GM12878 (cell line): ENCODE results near the gene SUGP2. TPM values are rescaled to one million over a fixed set of nuclear protein-coding genes. Genes with fewer than 3 reads are reported as not detected.

Experiments
- ATAC-seq: fragments of 200-7000 bp; cut with Tn5 transposase; 3 replicates; pipeline ENCODE4 v1.9.1; 2020; ENCODE audit warnings: mild to moderate bottlenecking, moderate library complexity
- BruUV-seq: library from RNA; stranded (reverse); fragments of 400-500 nt; replicated peaks from 2 replicates; lab custom pipeline; 2021; lab: Mats Ljungman, UMichigan
- CTCF ChIA-PET: fragments of 300-600 bp; sonication (Branson Sonifier 250); formaldehyde crosslinking; extraction: SDS; loops from one replicate; lab custom pipeline; 2021; ENCODE audit warnings: inconsistent platforms; lab: Yijun Ruan, JAX
- POLR2A ChIA-PET: fragments of 350-600 bp; formaldehyde crosslinking; extraction: SDS; loops from one replicate; lab custom pipeline; 2021; ENCODE audit warnings: inconsistent platforms; lab: Charles Lee
- RAD21 ChIA-PET: fragments of 300-600 bp; sonication (Branson Sonifier 250); formaldehyde crosslinking; loops from one replicate; lab custom pipeline; 2023; ENCODE audit warnings: antibody characterized with exemption; ENCODE audit not compliant: unreplicated experiment; lab: Charles Lee
- SMC1A ChIA-PET: fragments of 300-600 bp; sonication (Branson Sonifier 250); formaldehyde crosslinking; loops from one replicate; lab custom pipeline; 2023; ENCODE audit not compliant: unreplicated experiment, uncharacterized antibody; lab: Charles Lee
- DNase-seq: peaks from one replicate; pipeline ENCODE4 v3.0.0-alpha.2; 2011; ENCODE audit warnings: low read depth, low spot score
- FAIRE-seq: peaks from 3 replicates; lab custom pipeline; 2011; peaks lifted over from hg19 to GRCh38; lab: Jason Lieb, UNC
- H2AFZ ChIP-seq: 2 replicates; pipeline ENCODE4 v1.6.0; 2011; ENCODE audit warnings: low read depth, low read length, control low read depth; ENCODE audit not compliant: control insufficient read depth
- H3K27ac ChIP-seq: 2 replicates; pipeline ENCODE4 v1.5.1; 2011; ENCODE audit warnings: control low read depth; ENCODE audit not compliant: control insufficient read depth, insufficient read depth
- H3K27me3 ChIP-seq, 2 experiments: replicated peaks in 1 of 2; 2 replicates each; pipeline versions ENCODE4 v1.6.0 to v1.6.1; 2011; ENCODE audit warnings: low read length in 1 of 2; ENCODE audit not compliant: control insufficient read depth in 2 of 2, insufficient read depth in 2 of 2
- H3K36me3 ChIP-seq, 2 experiments: 2 replicates each; pipeline ENCODE4 v1.5.1; 2011; ENCODE audit warnings: low read length in 1 of 2; ENCODE audit not compliant: control insufficient read depth in 2 of 2, insufficient read depth in 2 of 2
- H3K4me1 ChIP-seq: 2 replicates; pipeline ENCODE4 v1.6.1; 2011; ENCODE audit warnings: mild to moderate bottlenecking, low read length, moderate library complexity, mixed read lengths; ENCODE audit not compliant: control insufficient read depth, insufficient read depth
- H3K4me2 ChIP-seq: 2 replicates; pipeline ENCODE4 v1.6.0; 2011; ENCODE audit warnings: control low read depth; ENCODE audit not compliant: control insufficient read depth, insufficient read depth
- H3K4me3 ChIP-seq: fragments of 200-600 bp; sonication (generic); 2 replicates; pipeline ENCODE4 v1.5.1; 2016
- H3K79me2 ChIP-seq: 2 replicates; pipeline ENCODE4 v1.6.0; 2011; ENCODE audit warnings: low read length; ENCODE audit not compliant: control insufficient read depth, insufficient read depth
- H3K9ac ChIP-seq: 2 replicates; pipeline ENCODE4 v1.8.0; 2011; ENCODE audit warnings: low read length, control low read depth, mixed read lengths; ENCODE audit not compliant: control insufficient read depth, insufficient read depth
- H3K9me3 ChIP-seq: replicated peaks from 3 replicates; pipeline ENCODE4 v1.5.1; 2011; ENCODE audit warnings: mild to moderate bottlenecking, low read length; ENCODE audit not compliant: control insufficient read depth, insufficient read depth
- H4K20me1 ChIP-seq: 2 replicates; pipeline ENCODE4 v1.6.0; 2011; ENCODE audit not compliant: control insufficient read depth, insufficient read depth
- ATF3 ChIP-seq: IDR thresholded peaks from 2 replicates; pipeline ENCODE4 v1.6.1; 2011; ENCODE audit warnings: low read depth, mild to moderate bottlenecking, low read length, moderate library complexity, borderline replicate concordance; ENCODE audit errors: extremely low read depth
- ELK1 ChIP-seq: IDR thresholded peaks from 2 replicates; pipeline ENCODE4 v1.6.1; 2012; ENCODE audit warnings: low read depth, low read length, improper control_type of control experiment
- ETV6 ChIP-seq, 2 experiments: fragments of 450-650 bp in 1 of 2; IDR thresholded peaks in 1 of 2; conservative IDR thresholded peaks in 1 of 2; 2 replicates each; pipeline ENCODE4 v1.6.1; 2014; ENCODE audit warnings: antibody characterized with exemption in 1 of 2, borderline replicate concordance in 1 of 2, low read depth in 1 of 2, mild to moderate bottlenecking in 1 of 2, moderate library complexity in 1 of 2
- IRF4 ChIP-seq: IDR thresholded peaks from 2 replicates; pipeline ENCODE4 v1.6.1; 2011; ENCODE audit warnings: low read depth, low read length
- KAT2A ChIP-seq: conservative IDR thresholded peaks from 2 replicates; pipeline ENCODE4 v1.6.1; 2011; ENCODE audit warnings: low read depth, low read length; ENCODE audit not compliant: control insufficient read depth
- LARP7 ChIP-seq: fragments of 450-650 bp; IDR thresholded peaks from 2 replicates; pipeline ENCODE4 v1.6.1; 2017; ENCODE audit warnings: mild to moderate bottlenecking
- MYB ChIP-seq: fragments of 150-350 bp; IDR thresholded peaks from 2 replicates; pipeline ENCODE4 v1.6.1; 2014; ENCODE audit warnings: mild to moderate bottlenecking, low read depth, low read length, borderline replicate concordance
- MYC ChIP-seq: IDR thresholded peaks from 2 replicates; pipeline ENCODE4 v1.6.1; 2011; ENCODE audit warnings: mild to moderate bottlenecking, low read length, moderate library complexity, inconsistent platforms; ENCODE audit not compliant: insufficient read depth, insufficient replicate concordance, insufficient read length, severe bottlenecking
- NR2F1 ChIP-seq: fragments of 450-650 bp; conservative IDR thresholded peaks from 2 replicates; pipeline ENCODE4 v1.6.1; 2017; ENCODE audit warnings: mild to moderate bottlenecking
- PBX3 ChIP-seq: IDR thresholded peaks from 2 replicates; pipeline ENCODE4 v1.6.1; 2011; ENCODE audit warnings: mild to moderate bottlenecking, low read depth, low read length, moderate library complexity; ENCODE audit not compliant: insufficient replicate concordance
- PRDM15 ChIP-seq: fragments of 450-650 bp; formaldehyde crosslinking; IDR thresholded peaks from 2 replicates; pipeline ENCODE4 v1.4.0; 2020; ENCODE audit warnings: mild to moderate bottlenecking, moderate library complexity
- SREBF1 ChIP-seq: IDR thresholded peaks from 2 replicates; pipeline ENCODE4 v1.6.1; 2012; ENCODE audit warnings: mild to moderate bottlenecking, low read length
- SREBF2 ChIP-seq: IDR thresholded peaks from 2 replicates; pipeline ENCODE4 v1.6.1; 2012; ENCODE audit warnings: mild to moderate bottlenecking, low read length
- USF1 ChIP-seq: IDR thresholded peaks from 2 replicates; pipeline ENCODE4 v1.6.1; 2011; ENCODE audit warnings: borderline replicate concordance, low read depth, mild to moderate bottlenecking, moderate library complexity, mixed read lengths, low read length; ENCODE audit not compliant: insufficient read depth; ENCODE audit errors: extremely low read length
- YY1 ChIP-seq: IDR thresholded peaks from 2 replicates; pipeline ENCODE4 v1.6.1; 2011; ENCODE audit warnings: low read depth, mild to moderate bottlenecking, low read length
- ZBED1 ChIP-seq: IDR thresholded peaks from 2 replicates; pipeline ENCODE4 v1.6.1; 2016; ENCODE audit warnings: borderline replicate concordance
- ZNF24 ChIP-seq: fragments of 450-650 bp; IDR thresholded peaks from 2 replicates; pipeline ENCODE4 v1.6.1; 2017; ENCODE audit warnings: antibody characterized with exemption, mild to moderate bottlenecking
- WGBS: methylation state at CpG from one replicate; pipeline ENCODE4 v1.1.6; 2016; ENCODE audit warnings: low lambda C conversion rate; ENCODE audit not compliant: insufficient replicate concordance, insufficient coverage; ENCODE audit errors: missing lambda C conversion rate; 5-methylcytosine and 5-hydroxymethylcytosine counted together
- in situ Hi-C: fragments of 300-500 bp; cut with MboI; formaldehyde crosslinking; loops from 9 replicates; pipeline ENCODE4 v1.14.3; 2018; ENCODE audit warnings: mixed read lengths
- intact Hi-C: fragments of 100-400 bp; cut with micrococcal nuclease; formaldehyde crosslinking; loops from one replicate; pipeline ENCODE4 v1.14.2; 2022; ENCODE audit not compliant: unreplicated experiment
- polyA plus RNA-seq, 11 experiments: library from polyadenylated mRNA; depleted of rRNA in 4 of 11; unstranded in 6 of 11; stranded (reverse) in 5 of 11; fragments of >200 nt; fragmentation: Nextera tagmentation in 4 of 11; fragmentation: Illumina TruSeq in 1 of 11; extraction: Ambion mirVana in 4 of 11; extraction: Trizol in 1 of 11; gene quantifications; 1 replicate in 1 of 11; 2 replicates in 10 of 11; pipeline versions ENCODE4 v1.2.1 to v1.2.3, GENCODE V29; 2011 to 2016; ENCODE audit warnings: inconsistent platforms in 2 of 11, missing spikeins in 2 of 11, low read depth in 1 of 11
- total RNA-seq, 4 experiments: library from RNA; depleted of rRNA in 3 of 4; stranded (reverse); fragments of >200 nt in 3 of 4; fragmentation: Illumina TruSeq in 1 of 4; extraction: Trizol in 1 of 4; gene quantifications; 2 replicates each; pipeline versions ENCODE4 v1.2.1 to v1.2.3, GENCODE V29; 2013 to 2021

SUGP2 gene
- total and polyA plus RNA-seq, 10 of the 15 experiments (the other 5 are each of a cell fraction or from before 2014, with no cell fraction given), result 15.0 to 120 (median 57.2) TPM

- CTCF ChIA-PET, result interaction anchor here (1.1 to 3.7 kb wide), 6 partner anchors 34 to 288 kb away, joined by 3 to 24 read pairs (median 6); no protein-coding TSS in a partner anchor
- POLR2A ChIA-PET, result no interaction called here
- RAD21 ChIA-PET, result no interaction called here
- TF ChIP-seq ZNF24 (no peak), LARP7 (no peak), SREBF1 (no peak), ETV6 (conservative IDR thresholded peaks at IDR 0.05 in 1 of 2, IDR thresholded peaks at IDR 0.05 in 1 of 2; ENCODE audit: borderline replicate concordance in 1 of 2, low read depth in 1 of 2) (no peak), PRDM15 (CRISPR knock-in tag) (no peak), ELK1 (no peak), PBX3 (no peak), MYB (no peak), SREBF2 (no peak), IRF4 (no peak), MYC (no peak), ZBED1 (no peak), YY1 (no peak), NR2F1 (no peak), KAT2A (no peak), ATF3 (no peak), USF1 (no peak)
Observed at GRCh38 chr19:19054939-19055440, 21.7 kb upstream of the SUGP2 start.

More at GRCh38 chr19:19054939-19055440, 21.7 kb upstream of the SUGP2 start:
- no TSS peak for BruUV-seq
- H3K27me3 ChIP-seq, result no peaks in the 10 kb centered on the region
- H3K9me3 ChIP-seq, result no peaks in the 10 kb centered on the region
- in situ Hi-C loops, result loop anchor here (5.0 kb wide), 1 partner anchor 87 kb away; no protein-coding TSS in a partner anchor
- intact Hi-C loops, result loop anchor here (5.0 kb wide), 1 partner anchor 57 kb away; no protein-coding TSS in a partner anchor
- H3K9ac ChIP-seq, result no peak overlapping the region
- H3K79me2 ChIP-seq, result no peaks in the 10 kb centered on the region
- no peak overlapping the region for H3K4me3 ChIP-seq
- 92% methylated on average over 19 of the region's 19 CpGs for WGBS
- SMC1A ChIA-PET, result no interaction called here
- no peaks in the 10 kb centered on the region for H3K4me1 ChIP-seq
- ATAC-seq (no peak), FAIRE-seq (no peak), DNase-seq (no peak)
- H3K4me2 ChIP-seq, result no peak overlapping the region
- H3K36me3 ChIP-seq, result peaks cover 30 to 43% of the 10 kb centered on the region in 2 experiments
- no peak overlapping the region for H3K27ac ChIP-seq
- H2AFZ ChIP-seq, result no peak overlapping the region
- H4K20me1 ChIP-seq, result no peaks in the 10 kb centered on the region; the same call in 1 of the 2 replicates
